ENCODE results near the gene TRPM3.
A peak's percentile ranks its signal among the peaks of the same experiment; 100 is the strongest.

Gene TRPM3

GRCh38 chr9:70813141-70813540, 308.3 kb downstream of the TRPM3 start:
- no peak for DNase-seq
- in situ Hi-C loops (cut with MboI; ENCODE audit: low pct_unique_long_range_greater_than_20kb, low sequenced_read_pairs), result no loop called here

GRCh38 chr9:70811638-70812037, 309.8 kb downstream of the TRPM3 start:
- no peak for DNase-seq
- in situ Hi-C loops (cut with MboI; ENCODE audit: low pct_unique_long_range_greater_than_20kb, low sequenced_read_pairs), result no loop called here

- in situ Hi-C loops (cut with MboI; ENCODE audit: low pct_unique_long_range_greater_than_20kb, low sequenced_read_pairs), result no loop called here
- no peak for DNase-seq
Measured at GRCh38 chr9:70806875-70807274, 314.5 kb downstream of the TRPM3 start.

- DNase-seq, result no peak
- in situ Hi-C loops (cut with MboI; ENCODE audit: low pct_unique_long_range_greater_than_20kb, low sequenced_read_pairs), result no loop called here
Measured at GRCh38 chr9:70805949-70806348, 315.5 kb downstream of the TRPM3 start.

GRCh38 chr9:70802758-70803436, 318.5 kb downstream of the TRPM3 start:
- no peak for DNase-seq
- in situ Hi-C loops (cut with MboI; ENCODE audit: low pct_unique_long_range_greater_than_20kb, low sequenced_read_pairs), result no loop called here

GRCh38 chr9:70802206-70802605, 319.2 kb downstream of the TRPM3 start:
- no peak for DNase-seq
- in situ Hi-C loops (cut with MboI; ENCODE audit: low pct_unique_long_range_greater_than_20kb, low sequenced_read_pairs), result no loop called here

GRCh38 chr9:70801181-70801829, 320.1 kb downstream of the TRPM3 start:
- DNase-seq, result no peak
- in situ Hi-C loops (cut with MboI; ENCODE audit: low pct_unique_long_range_greater_than_20kb, low sequenced_read_pairs), result no loop called here

GRCh38 chr9:70798018-70798417, 323.4 kb downstream of the TRPM3 start:
- in situ Hi-C loops (cut with MboI; ENCODE audit: low pct_unique_long_range_greater_than_20kb, low sequenced_read_pairs), result no loop called here

GRCh38 chr9:70795841-70796240, 325.6 kb downstream of the TRPM3 start:
- DNase-seq, result no peak

More at GRCh38 chr9:70798018-70798417, 323.4 kb downstream of the TRPM3 start:
- no peak for DNase-seq

GRCh38 chr9:70792796-70793195, 328.6 kb downstream of the TRPM3 start:
- in situ Hi-C loops (cut with MboI; ENCODE audit: low pct_unique_long_range_greater_than_20kb, low sequenced_read_pairs), result no loop called here
- DNase-seq, result no peak

More at GRCh38 chr9:70795841-70796240, 325.6 kb downstream of the TRPM3 start:
- in situ Hi-C loops (cut with MboI; ENCODE audit: low pct_unique_long_range_greater_than_20kb, low sequenced_read_pairs), result no loop called here

- in situ Hi-C loops (cut with MboI; ENCODE audit: low pct_unique_long_range_greater_than_20kb, low sequenced_read_pairs), result no loop called here
- DNase-seq, result no peak
Measured at GRCh38 chr9:70791936-70792335, 329.5 kb downstream of the TRPM3 start.

- no peak for DNase-seq
- in situ Hi-C loops (cut with MboI; ENCODE audit: low pct_unique_long_range_greater_than_20kb, low sequenced_read_pairs), result no loop called here
Measured at GRCh38 chr9:70789086-70789485, 332.3 kb downstream of the TRPM3 start.

- in situ Hi-C loops (cut with MboI; ENCODE audit: low pct_unique_long_range_greater_than_20kb, low sequenced_read_pairs), result no loop called here
- no peak for DNase-seq
Measured at GRCh38 chr9:70784456-70784855, 337.0 kb downstream of the TRPM3 start.

GRCh38 chr9:70778568-70778967, 342.9 kb downstream of the TRPM3 start:
- in situ Hi-C loops (cut with MboI; ENCODE audit: low pct_unique_long_range_greater_than_20kb, low sequenced_read_pairs), result no loop called here
- no peak for DNase-seq

- in situ Hi-C loops (cut with MboI; ENCODE audit: low pct_unique_long_range_greater_than_20kb, low sequenced_read_pairs), result no loop called here
- DNase-seq, result no peak
Measured at GRCh38 chr9:70773579-70773978, 347.8 kb downstream of the TRPM3 start.

- in situ Hi-C loops (cut with MboI; ENCODE audit: low pct_unique_long_range_greater_than_20kb, low sequenced_read_pairs), result no loop called here
- no peak for DNase-seq
Measured at GRCh38 chr9:70772601-70773000, 348.8 kb downstream of the TRPM3 start.

GRCh38 chr9:70765946-70766345, 355.5 kb downstream of the TRPM3 start:
- in situ Hi-C loops (cut with MboI; ENCODE audit: low pct_unique_long_range_greater_than_20kb, low sequenced_read_pairs), result no loop called here
- DNase-seq, result no peak

GRCh38 chr9:70761139-70761670, 360.2 kb downstream of the TRPM3 start:
- no peak for DNase-seq
- in situ Hi-C loops (cut with MboI; ENCODE audit: low pct_unique_long_range_greater_than_20kb, low sequenced_read_pairs), result no loop called here

GRCh38 chr9:70760228-70760627, 361.2 kb downstream of the TRPM3 start:
- in situ Hi-C loops (cut with MboI; ENCODE audit: low pct_unique_long_range_greater_than_20kb, low sequenced_read_pairs), result no loop called here

GRCh38 chr9:70753311-70753710, 368.1 kb downstream of the TRPM3 start:
- DNase-seq, result no peak
- in situ Hi-C loops (cut with MboI; ENCODE audit: low pct_unique_long_range_greater_than_20kb, low sequenced_read_pairs), result no loop called here

More at GRCh38 chr9:70760228-70760627, 361.2 kb downstream of the TRPM3 start:
- peak; percentile 4 for DNase-seq

GRCh38 chr9:70749066-70749465, 372.4 kb downstream of the TRPM3 start:
- in situ Hi-C loops (cut with MboI; ENCODE audit: low pct_unique_long_range_greater_than_20kb, low sequenced_read_pairs), result no loop called here
- DNase-seq, result no peak
